HG03095 (cell line): ENCODE data around the gene MRPL50.
A peak's percentile ranks its signal among the peaks of the same experiment; 100 is the strongest.
"Not testable (repeated sequence)": the region's sequence is repeated elsewhere in the genome, so short reads cannot be mapped to it uniquely, and the experiment has no call there.

Experiments used
- ATAC-seq: cut with Tn5 transposase; IDR thresholded peaks from one replicate; pipeline ENCODE4 v1.9.1; 2021; ENCODE audit warnings: moderate library complexity; ENCODE audit not compliant: unreplicated experiment

The MRPL50 gene

GRCh38 chr9:101418518-101419430, 20.4 kb upstream of the MRPL50 start:
- no peak for ATAC-seq

- ATAC-seq, result no peak
Measured at GRCh38 chr9:101417977-101418376, 19.6 kb upstream of the MRPL50 start.

- ATAC-seq, result no peak
Measured at GRCh38 chr9:101417389-101417788, 19.0 kb upstream of the MRPL50 start.

- ATAC-seq, result no peak
Measured at GRCh38 chr9:101415578-101415977, 17.2 kb upstream of the MRPL50 start.

DNA sequence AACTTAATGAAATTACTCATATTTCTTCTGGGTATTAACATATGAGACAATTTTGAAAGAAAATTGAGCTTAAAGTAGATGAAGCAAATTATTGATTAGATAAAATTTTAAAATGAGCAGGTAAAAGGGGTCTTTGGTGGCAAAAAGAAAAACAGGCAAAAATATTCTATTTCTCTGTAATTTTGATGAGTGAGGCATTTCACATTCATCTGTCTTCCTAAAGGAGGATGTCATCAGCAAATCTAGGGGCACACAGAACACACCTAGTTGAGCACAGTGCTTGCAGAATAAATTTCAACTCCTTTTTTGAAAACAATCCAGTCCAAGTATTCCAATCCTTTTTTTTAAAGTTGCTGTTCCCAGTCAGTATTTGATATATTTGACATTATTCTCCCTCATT, 16.4 kb upstream of the MRPL50 start:
- no peak for ATAC-seq

DNA sequence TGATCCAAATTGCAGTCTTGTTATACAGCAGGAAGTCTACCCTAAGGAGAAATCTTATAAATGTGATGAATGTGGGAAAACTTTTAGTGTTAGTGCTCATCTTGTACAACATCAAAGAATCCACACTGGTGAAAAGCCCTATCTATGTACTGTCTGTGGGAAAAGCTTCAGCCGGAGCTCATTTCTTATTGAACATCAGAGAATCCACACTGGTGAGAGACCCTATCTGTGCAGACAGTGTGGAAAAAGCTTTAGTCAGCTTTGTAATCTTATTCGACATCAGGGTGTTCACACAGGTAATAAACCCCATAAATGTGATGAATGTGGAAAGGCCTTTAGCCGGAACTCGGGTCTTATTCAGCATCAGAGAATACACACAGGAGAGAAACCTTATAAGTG, 10.7 kb upstream of the MRPL50 start:
- ATAC-seq, result no peak

GRCh38 chr9:101408374-101409078, 10.1 kb upstream of the MRPL50 start:
- ATAC-seq, result no peak

GRCh38 chr9:101403516-101404285, 5.3 kb upstream of the MRPL50 start:
- no peak for ATAC-seq

DNA sequence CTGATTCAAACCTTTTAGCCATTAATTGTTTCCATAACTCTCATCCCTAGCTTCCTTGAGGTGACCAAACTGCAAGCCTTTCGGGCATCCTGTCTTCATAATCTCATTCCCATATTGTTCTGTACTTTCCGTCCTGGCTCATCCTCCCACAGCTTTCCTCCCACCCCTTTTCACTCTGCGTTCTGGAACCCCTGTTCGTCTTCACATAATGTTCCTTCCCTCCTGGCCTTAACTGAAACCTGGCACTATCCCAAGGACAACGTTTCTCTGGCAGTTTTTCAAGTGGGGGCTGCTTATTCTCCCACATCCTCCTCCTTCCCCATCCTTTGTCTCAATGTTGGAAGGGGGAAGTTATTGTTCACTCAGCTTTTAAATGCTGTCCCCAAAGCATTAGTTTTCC, 1.7 kb upstream of the MRPL50 start:
- ATAC-seq, result no peak

GRCh38 chr9:101399643-101399970, 1.2 kb upstream of the MRPL50 start:
- no peak for ATAC-seq

- ATAC-seq, result peak; percentile 9
Measured at GRCh38 chr9:101398930-101399642, 668 bp upstream of the MRPL50 start.

DNA sequence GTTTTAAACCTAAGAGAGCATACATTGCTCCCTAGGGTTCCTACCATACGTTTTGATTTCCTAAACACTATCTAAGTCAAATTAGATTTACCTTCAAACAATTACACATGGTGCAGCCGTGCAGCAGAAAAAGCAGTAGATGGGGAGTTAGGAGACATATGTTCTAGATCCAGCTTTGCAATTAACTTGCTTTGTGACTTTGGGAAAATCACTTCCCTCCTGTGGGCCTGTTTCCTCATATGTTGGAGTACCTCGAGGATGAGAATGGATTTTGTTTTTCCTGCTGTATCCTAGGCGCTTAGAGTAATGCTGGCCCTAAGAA, 711 bp downstream of the MRPL50 start:
- ATAC-seq, result no peak

DNA sequence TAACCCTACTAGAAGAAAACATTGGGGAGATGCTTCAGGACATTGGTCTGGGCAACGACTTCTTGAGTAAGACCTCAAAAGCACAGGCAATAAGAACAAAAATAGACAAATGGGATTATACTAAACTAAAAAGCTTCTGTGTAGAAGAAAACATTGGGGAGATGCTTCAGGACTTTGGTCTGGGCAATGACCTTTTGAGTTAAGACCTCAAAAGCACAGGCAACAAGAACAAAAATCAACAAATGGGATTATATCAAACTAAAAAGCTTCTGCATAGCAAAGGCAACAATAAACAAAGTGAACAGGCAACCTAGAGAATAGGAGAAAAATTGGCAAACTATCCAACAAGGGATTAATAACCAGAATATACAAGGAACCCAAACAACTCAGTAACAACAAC, 3.7 kb downstream of the MRPL50 start:
- ATAC-seq, result no peak

DNA sequence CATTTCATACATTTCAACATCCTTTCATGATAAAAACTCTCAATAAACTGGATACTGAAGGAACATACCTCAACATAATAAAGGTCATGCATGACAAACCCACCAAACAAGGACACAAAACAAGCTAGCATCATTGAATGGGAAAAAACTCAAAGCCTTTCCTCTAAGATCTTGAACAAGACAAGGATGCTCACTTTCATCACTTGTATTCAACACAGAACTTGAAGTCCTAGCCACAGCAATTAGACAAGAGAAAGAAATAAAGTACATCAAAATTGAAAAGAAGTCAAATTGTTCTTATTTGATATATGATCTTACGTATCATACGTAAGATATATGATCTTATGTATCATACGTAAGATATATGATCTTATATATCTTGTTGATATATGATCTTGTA, 5.3 kb downstream of the MRPL50 start:
- ATAC-seq, result no peak

DNA sequence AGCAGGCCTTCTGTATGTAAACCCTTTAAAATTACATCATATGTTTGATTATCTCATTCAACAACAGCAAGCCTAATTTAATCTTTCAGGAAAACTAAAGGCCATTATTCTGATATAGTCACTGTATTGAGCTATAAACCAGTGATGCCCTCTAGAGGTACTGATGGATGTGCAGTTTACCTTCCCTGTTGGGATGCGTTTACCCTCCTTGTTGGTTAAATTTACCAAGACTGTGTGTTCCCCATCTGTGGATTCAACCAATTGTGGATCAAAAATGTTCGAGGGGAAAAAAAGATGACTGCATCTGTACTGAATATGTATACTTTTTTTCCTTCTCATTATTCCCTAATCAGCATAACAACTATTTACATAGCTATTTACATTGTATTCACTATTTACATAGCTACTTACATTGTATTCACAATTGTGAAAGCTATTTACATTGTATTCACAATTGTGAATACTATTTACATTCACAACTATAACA, 9.9 kb downstream of the MRPL50 start:
- no peak for ATAC-seq

- no peak for ATAC-seq
Measured at GRCh38 chr9:101387871-101388506, 10.4 kb downstream of the MRPL50 start.

GRCh38 chr9:101384873-101385536, 13.4 kb downstream of the MRPL50 start, which contains the start of gene BAAT:
BAAT (minus strand) TSS chr9:101385006; CDS start chr9:101371404, 13,602 bp downstream.
- not testable (repeated sequence) for ATAC-seq

DNA sequence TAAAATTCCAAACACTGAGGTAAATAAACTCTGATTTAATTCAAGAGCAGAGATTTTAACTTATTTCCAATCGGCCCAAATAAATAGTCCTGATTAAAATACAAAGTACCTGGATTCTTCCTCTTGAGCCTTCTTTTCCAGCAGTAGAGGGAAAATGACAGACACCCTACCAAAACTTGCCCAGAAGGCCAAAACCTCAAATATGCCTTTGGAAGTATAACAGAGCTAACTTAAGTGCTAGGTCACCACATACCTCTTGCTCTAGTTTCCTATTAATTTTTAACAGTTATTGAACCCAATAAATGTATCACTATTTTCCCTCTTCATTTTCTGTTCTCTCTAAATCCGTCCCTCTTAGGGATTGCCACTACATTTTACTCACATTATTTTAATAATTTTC, 15.1 kb downstream of the MRPL50 start:
- no peak for ATAC-seq

- no peak for ATAC-seq
Measured at GRCh38 chr9:101381833-101382342, 16.5 kb downstream of the MRPL50 start.

GRCh38 chr9:101381118-101381517, 17.3 kb downstream of the MRPL50 start:
- no peak for ATAC-seq
